ENCODE data around the gene DMGDH.

GRCh38 chr5:79022771-79023170, 46.7 kb downstream of the DMGDH start:
- TF ChIP-seq CTCF (IDR thresholded peaks at IDR 0.05) = no peak
- TF ChIP-seq EZH2 (IDR thresholded peaks at IDR 0.05; ENCODE audit: borderline replicate concordance, insufficient read depth, low read depth, low read length, poor library complexity, severe bottlenecking) = no peak
